Hepatocyte (in vitro differentiated cells): ENCODE data around the gene MYO3B. TPM values are rescaled to one million over a fixed set of nuclear protein-coding genes. Genes with fewer than 3 reads are reported as not detected.
A peak's percentile ranks its signal among the peaks of the same experiment; 100 is the strongest.

Experiments
- DNase-seq: peaks from one replicate; pipeline ENCODE4 v3.0.0-alpha.2; 2016; ENCODE audit warnings: low spot score
- H2AFZ ChIP-seq: fragments of 200-600 bp; sonication (generic); 2 replicates; pipeline ENCODE4 v1.6.0; 2016; ENCODE audit warnings: antibody characterized with exemption, mild to moderate bottlenecking
- H3K27ac ChIP-seq: fragments of 200-600 bp; sonication (generic); 2 replicates; pipeline ENCODE4 v1.5.1; 2016; ENCODE audit warnings: mild to moderate bottlenecking
- H3K27me3 ChIP-seq: fragments of 200-600 bp; sonication (generic); 2 replicates; pipeline ENCODE4 v1.6.1; 2016
- H3K36me3 ChIP-seq: fragments of 200-600 bp; sonication (generic); replicated peaks from 2 replicates; pipeline ENCODE4 v1.5.1; 2016; ENCODE audit warnings: low read depth; ENCODE audit not compliant: insufficient read depth
- H3K4me1 ChIP-seq: fragments of 200-600 bp; sonication (generic); 2 replicates; pipeline ENCODE4 v1.5.1; 2016; ENCODE audit warnings: mild to moderate bottlenecking, moderate library complexity; ENCODE audit not compliant: insufficient read depth
- H3K4me2 ChIP-seq: fragments of 200-600 bp; sonication (generic); 2 replicates; pipeline ENCODE4 v1.6.0; 2016
- H3K4me3 ChIP-seq: fragments of 200-600 bp; sonication (generic); 2 replicates; pipeline ENCODE4 v1.5.1; 2016; ENCODE audit warnings: mild to moderate bottlenecking
- H3K79me2 ChIP-seq: fragments of 200-600 bp; sonication (generic); 2 replicates; pipeline ENCODE4 v1.6.0; 2017; ENCODE audit warnings: mild to moderate bottlenecking
- H3K9me2 ChIP-seq: fragments of 200-600 bp; sonication (generic); replicated peaks from 2 replicates; pipeline ENCODE4 v1.6.0; 2017; ENCODE audit warnings: mild to moderate bottlenecking; ENCODE audit not compliant: insufficient read depth
- H3K9me3 ChIP-seq: fragments of 200-600 bp; sonication (generic); 2 replicates; pipeline ENCODE4 v1.5.1; 2016; ENCODE audit warnings: low read depth, mild to moderate bottlenecking
- H4K20me1 ChIP-seq: fragments of 200-600 bp; sonication (generic); 2 replicates; pipeline ENCODE4 v1.6.0; 2016; ENCODE audit warnings: mild to moderate bottlenecking; ENCODE audit not compliant: insufficient read depth, poor library complexity, severe bottlenecking
- EZH2 ChIP-seq: fragments of 200-600 bp; sonication (generic); IDR thresholded peaks from 2 replicates; pipeline ENCODE4 v1.6.1; 2016; ENCODE audit warnings: antibody characterized with exemption, mild to moderate bottlenecking, borderline replicate concordance
- EZH2phosphoT487 ChIP-seq: fragments of 200-600 bp; sonication (generic); IDR thresholded peaks from one replicate; pipeline ENCODE4 v1.6.1; 2018; ENCODE audit warnings: antibody characterized with exemption, mild to moderate bottlenecking, low read depth, moderate library complexity; ENCODE audit not compliant: unreplicated experiment, severe bottlenecking
- whole genome bisulfite sequencing: methylation state at CpG from one replicate; pipeline ENCODE4 v1.1.6; 2016; ENCODE audit warnings: low lambda C conversion rate; ENCODE audit errors: missing lambda C conversion rate; 5-methylcytosine and 5-hydroxymethylcytosine counted together
- polyA plus RNA-seq: library from polyadenylated mRNA; unstranded; fragments of >200 nt; fragmentation: Nextera tagmentation; extraction: Ambion mirVana; gene quantifications from 2 replicates; pipeline ENCODE4 v1.2.1, GENCODE V29; 2016
- total RNA-seq: library from RNA; depleted of rRNA; stranded (reverse); fragments of >200 nt; gene quantifications from 2 replicates; pipeline ENCODE4 v1.2.3, GENCODE V29; 2014
- TF ChIP-seq, protein P1 (sequence below): fragments of 200-600 bp; sonication (generic); IDR thresholded peaks from 2 replicates; pipeline ENCODE4 v1.5.1; 2016; ENCODE audit warnings: antibody characterized with exemption, mild to moderate bottlenecking; ENCODE audit not compliant: poor library complexity

Gene MYO3B
- total and polyA plus RNA-seq, 2 experiments from 2014 or later: 0.63 to 1.1 TPM

DNA sequence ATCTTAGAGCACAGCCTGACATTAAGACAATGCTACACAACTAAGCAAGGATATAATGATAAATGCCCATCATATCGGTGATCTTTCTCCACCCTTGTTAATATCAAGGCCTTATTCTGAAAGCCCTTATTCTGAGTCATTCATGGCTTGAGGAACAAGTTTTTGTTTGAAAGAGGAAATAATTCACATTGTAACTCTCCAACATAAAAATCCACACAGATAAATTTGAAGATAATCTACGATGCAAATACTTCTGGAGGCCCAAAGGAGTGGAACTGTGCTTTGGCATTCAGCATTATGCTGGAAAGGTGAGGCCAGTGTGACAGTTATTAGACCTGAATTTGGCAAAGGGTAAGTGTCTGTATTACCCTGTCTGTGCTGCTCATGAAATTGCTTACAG lies 227.4 kb downstream of the MYO3B start:
- Histone ChIP-seq H3K4me1 (no peaks in the 10 kb centered on the region), H3K9me2 (no peaks in the 10 kb centered on the region), H3K36me3 (no peaks in the 10 kb centered on the region), H3K79me2 (no peaks in the 10 kb centered on the region), H4K20me1 (no peaks in the 10 kb centered on the region), H3K4me3 (no peak overlapping the region), H3K4me2 (no peak overlapping the region), H3K27me3 (peaks cover 8% of the 10 kb centered on the region), H3K9me3 (no peaks in the 10 kb centered on the region), H3K27ac (no peak overlapping the region), H2AFZ (no peak overlapping the region)
- DNase-seq: no peak
- 83% methylated on average over 2 of the region's 2 CpGs for WGBS
- no peak for TF ChIP-seq EZH2phosphoT487
- TF ChIP-seq, protein P1, sequence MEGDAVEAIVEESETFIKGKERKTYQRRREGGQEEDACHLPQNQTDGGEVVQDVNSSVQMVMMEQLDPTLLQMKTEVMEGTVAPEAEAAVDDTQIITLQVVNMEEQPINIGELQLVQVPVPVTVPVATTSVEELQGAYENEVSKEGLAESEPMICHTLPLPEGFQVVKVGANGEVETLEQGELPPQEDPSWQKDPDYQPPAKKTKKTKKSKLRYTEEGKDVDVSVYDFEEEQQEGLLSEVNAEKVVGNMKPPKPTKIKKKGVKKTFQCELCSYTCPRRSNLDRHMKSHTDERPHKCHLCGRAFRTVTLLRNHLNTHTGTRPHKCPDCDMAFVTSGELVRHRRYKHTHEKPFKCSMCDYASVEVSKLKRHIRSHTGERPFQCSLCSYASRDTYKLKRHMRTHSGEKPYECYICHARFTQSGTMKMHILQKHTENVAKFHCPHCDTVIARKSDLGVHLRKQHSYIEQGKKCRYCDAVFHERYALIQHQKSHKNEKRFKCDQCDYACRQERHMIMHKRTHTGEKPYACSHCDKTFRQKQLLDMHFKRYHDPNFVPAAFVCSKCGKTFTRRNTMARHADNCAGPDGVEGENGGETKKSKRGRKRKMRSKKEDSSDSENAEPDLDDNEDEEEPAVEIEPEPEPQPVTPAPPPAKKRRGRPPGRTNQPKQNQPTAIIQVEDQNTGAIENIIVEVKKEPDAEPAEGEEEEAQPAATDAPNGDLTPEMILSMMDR: no peak
- no peak for TF ChIP-seq EZH2

DNA sequence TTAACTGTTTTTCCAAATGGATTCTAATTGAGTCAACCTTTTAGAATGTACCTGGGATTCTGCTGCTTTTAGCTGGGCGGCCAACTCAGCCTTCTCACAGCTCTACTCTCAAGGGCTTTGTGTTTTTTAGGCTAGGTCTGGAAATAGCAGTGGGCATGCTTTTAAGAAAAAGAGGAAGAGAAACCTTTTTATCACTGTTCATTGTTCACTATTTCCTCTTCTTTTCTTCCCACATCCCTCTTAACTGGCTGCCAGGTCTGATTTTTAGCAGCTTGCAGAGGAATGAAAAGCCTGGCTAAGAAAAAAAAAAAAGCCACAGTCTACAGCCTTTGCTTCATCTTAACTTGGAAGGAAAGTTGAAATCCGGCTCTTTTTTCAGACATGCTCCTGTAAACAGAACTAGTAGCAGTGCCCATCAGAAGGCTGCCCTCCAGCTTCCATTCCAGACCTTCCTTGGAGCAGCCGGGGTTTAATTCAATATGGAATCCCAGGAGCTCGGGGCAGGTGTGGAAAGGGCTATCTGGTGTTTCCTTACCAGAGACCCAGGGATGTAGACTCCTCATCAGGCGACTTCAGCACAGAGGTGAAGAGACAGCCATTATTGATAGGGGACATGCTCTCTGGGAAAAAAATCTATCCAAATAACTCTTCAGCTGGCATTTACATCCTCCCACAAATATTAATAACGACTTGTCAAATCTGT lies 230.7 kb downstream of the MYO3B start:
- H3K4me3 ChIP-seq: no peak overlapping the region
- peak overlapping the region; percentile 63 for H3K4me2 ChIP-seq

DNA sequence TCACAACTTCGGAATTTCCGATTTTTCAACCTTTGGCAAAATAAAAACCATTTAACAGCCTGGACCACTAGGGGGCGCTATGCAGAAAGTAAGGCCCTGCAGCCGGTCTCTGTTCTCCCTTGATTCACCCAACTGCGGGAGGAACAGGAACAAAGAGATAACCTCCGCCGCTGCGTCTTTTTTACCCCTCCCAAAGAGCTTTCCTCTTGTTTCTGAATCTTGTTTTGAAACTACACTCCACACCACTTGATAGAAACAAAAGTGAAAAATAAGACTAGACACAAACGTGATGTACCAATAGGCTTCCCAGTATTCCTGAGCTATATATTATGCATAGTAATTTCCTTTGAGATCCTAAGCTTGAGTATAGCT lies 231.2 kb downstream of the MYO3B start:
- TF ChIP-seq, protein P1: peak; percentile 93
- TF ChIP-seq EZH2: no peak
- no peaks in the 10 kb centered on the region for H4K20me1 ChIP-seq
- 4% methylated on average over 9 of the region's 9 CpGs for WGBS
- DNase-seq: peak; percentile 88
- H3K4me2 ChIP-seq: peak overlapping the region; percentile 63
- peaks cover 5% of the 10 kb centered on the region for H3K27me3 ChIP-seq
- no peaks in the 10 kb centered on the region for H3K4me1 ChIP-seq
- no peaks in the 10 kb centered on the region for H3K9me2 ChIP-seq
- H3K9me3 ChIP-seq: no peaks in the 10 kb centered on the region
- H3K4me3 ChIP-seq: peak overlapping the region; percentile 3
- H2AFZ ChIP-seq: no peak overlapping the region
- no peaks in the 10 kb centered on the region for H3K79me2 ChIP-seq
- no peak overlapping the region for H3K27ac ChIP-seq
- no peaks in the 10 kb centered on the region for H3K36me3 ChIP-seq

More for the DNA sequence above, 230.7 kb downstream of the MYO3B start:
- no peaks in the 10 kb centered on the region for H3K79me2 ChIP-seq
- DNase-seq: no peak
- no peaks in the 10 kb centered on the region for H3K4me1 ChIP-seq
- H3K27me3 ChIP-seq: peaks cover 8% of the 10 kb centered on the region
- H2AFZ ChIP-seq: no peak overlapping the region
- no peaks in the 10 kb centered on the region for H3K36me3 ChIP-seq
- TF ChIP-seq, protein P1: no peak
- no peak for TF ChIP-seq EZH2
- no peak for TF ChIP-seq EZH2phosphoT487
- no peaks in the 10 kb centered on the region for H3K9me3 ChIP-seq
- WGBS: 44% methylated on average over 6 of the region's 6 CpGs
- H4K20me1 ChIP-seq: no peaks in the 10 kb centered on the region
- H3K9me2 ChIP-seq: no peaks in the 10 kb centered on the region
- no peak overlapping the region for H3K27ac ChIP-seq

DNA sequence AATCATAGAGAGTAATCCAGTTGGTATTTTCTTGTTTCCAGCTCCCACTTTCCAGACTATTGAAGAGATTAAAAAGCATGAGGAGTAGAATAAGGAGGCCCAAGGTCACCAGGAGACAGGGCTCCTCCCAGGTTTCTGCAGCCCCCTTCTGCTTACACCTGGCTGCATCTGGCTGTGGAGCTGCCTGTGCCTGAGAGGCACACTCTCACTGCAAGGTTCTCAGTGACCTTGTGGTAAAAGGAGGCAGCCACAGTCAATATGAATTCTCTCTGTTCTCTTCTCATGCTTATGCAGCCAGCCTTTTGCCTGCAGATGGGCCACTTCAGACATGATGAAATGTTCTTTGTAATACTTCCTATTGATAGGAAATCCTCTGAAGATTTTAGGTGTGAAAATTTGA lies 233.7 kb downstream of the MYO3B start:
- Histone ChIP-seq H3K27ac (no peak overlapping the region), H4K20me1 (no peaks in the 10 kb centered on the region), H3K4me1 (no peaks in the 10 kb centered on the region), H3K4me3 (no peak overlapping the region), H3K9me2 (no peaks in the 10 kb centered on the region), H2AFZ (no peak overlapping the region), H3K9me3 (no peaks in the 10 kb centered on the region), H3K4me2 (no peak overlapping the region), H3K36me3 (no peaks in the 10 kb centered on the region), H3K79me2 (no peaks in the 10 kb centered on the region), H3K27me3 (peaks cover 3% of the 10 kb centered on the region)
- no peak for TF ChIP-seq EZH2
- TF ChIP-seq, protein P1: no peak
- TF ChIP-seq EZH2phosphoT487: no peak
- DNase-seq: no peak
